Prostate gland (tissue), 2 donors: ENCODE results near the gene PSMG1. TPM values are rescaled to one million over a fixed set of nuclear protein-coding genes. Genes with fewer than 3 reads are reported as not detected.
A peak's percentile ranks its signal among the peaks of the same experiment; 100 is the strongest.

Experiments
- DNase-seq: peaks from one replicate; pipeline ENCODE4 v3.0.0-alpha.2; 2019; ENCODE audit warnings: low spot score
- H3K27ac ChIP-seq, 2 donors: fragments of 200-600 bp; sonication (generic); 2 replicates each; pipeline ENCODE4 v1.5.1; 2017 to 2019
- H3K27me3 ChIP-seq: fragments of 200-600 bp; sonication (generic); replicated peaks from 2 replicates; pipeline ENCODE4 v1.5.1; 2019; ENCODE audit not compliant: insufficient read depth
- H3K36me3 ChIP-seq, 2 donors: fragments of 200-600 bp; sonication (generic); 1 replicate in 1 of 2; 2 replicates in 1 of 2; pipeline versions ENCODE4 v1.5.1 to v1.8.1; 2017 to 2019
- H3K4me1 ChIP-seq: fragments of 200-600 bp; sonication (generic); replicated peaks from 2 replicates; pipeline ENCODE4 v1.5.1; 2019
- H3K4me3 ChIP-seq, 2 donors: fragments of 200-600 bp; sonication (generic); 2 replicates each; pipeline ENCODE4 v1.5.1; 2017 to 2019
- H3K9me3 ChIP-seq: fragments of 200-600 bp; sonication (generic); 2 replicates; pipeline ENCODE4 v1.5.1; 2017
- CTCF ChIP-seq, 4 experiments: fragments of 200-600 bp in 2 of 4; fragments of 450-650 bp in 2 of 4; sonication (generic) in 2 of 4; IDR thresholded peaks; 1 replicate in 3 of 4; 2 replicates in 1 of 4; pipeline ENCODE4 v1.5.1; 2016 to 2019; ENCODE audit warnings: antibody characterized with exemption in 4 of 4, mild to moderate bottlenecking in 2 of 4, moderate library complexity in 2 of 4
- POLR2A ChIP-seq: fragments of 450-650 bp; IDR thresholded peaks from one replicate; pipeline ENCODE4 v1.6.1; 2016; ENCODE audit warnings: antibody characterized with exemption, mild to moderate bottlenecking
- POLR2AphosphoS5 ChIP-seq: sonication (generic); formaldehyde crosslinking; IDR thresholded peaks from one replicate; pipeline ENCODE4 v1.6.1; 2017; ENCODE audit warnings: antibody characterized with exemption
- WGBS: methylation state at CpG from one replicate; pipeline ENCODE4 v1.1.5; 2018; 5-methylcytosine and 5-hydroxymethylcytosine counted together
- intact Hi-C: fragments of 100-400 bp; cut with DNase I; formaldehyde crosslinking; loops from one replicate; pipeline ENCODE4 v1.14.2; 2022
- total RNA-seq, 2 donors: library from RNA; depleted of rRNA; stranded (reverse); fragments of >200 nt; gene quantifications; one replicate each; pipeline ENCODE4 v1.1.0, GENCODE V29; 2016

Gene PSMG1
- total RNA-seq, 2 donors from 2014 or later = 16.7 to 37.1 TPM

- no peaks in the 10 kb centered on the region for H3K4me1 ChIP-seq
- H3K27ac ChIP-seq = peak overlapping the region; percentile 86 to 91
- no peaks in the 10 kb centered on the region for H3K9me3 ChIP-seq
- H3K27me3 ChIP-seq = no peaks in the 10 kb centered on the region
- TF ChIP-seq POLR2AphosphoS5 = no peak
- peak overlapping the region; percentile 61 to 76 for H3K4me3 ChIP-seq
- no peaks in the 10 kb centered on the region for H3K36me3 ChIP-seq
- no peak for DNase-seq
- intact Hi-C loops = no loop called here
- 2% methylated on average over 22 of the region's 22 CpGs for WGBS
Measured at GRCh38 chr21:39184050-39184980, 1.1 kb upstream of the PSMG1 start.

GRCh38 chr21:39182484-39183271 lies 573 bp downstream of the PSMG1 start:
- Histone ChIP-seq H3K4me1 (no peaks in the 10 kb centered on the region), H3K27me3 (no peaks in the 10 kb centered on the region), H3K4me3 (peak overlapping the region; percentile 61 to 76), H3K36me3 (no peaks in the 10 kb centered on the region), H3K27ac (peak overlapping the region; percentile 86 to 91), H3K9me3 (no peaks in the 10 kb centered on the region)
- TF ChIP-seq CTCF (IDR thresholded peaks at IDR 0.05) (no peak), POLR2A (no peak), POLR2AphosphoS5 (no peak)
- 3% methylated on average over 43 of the region's 51 CpGs for WGBS
- DNase-seq = peak; percentile 17
- intact Hi-C loops = loop anchor here (2.0 kb wide), 1 partner anchor 206 kb away; no protein-coding TSS in a partner anchor

GRCh38 chr21:39182016-39182415 lies 1.2 kb downstream of the PSMG1 start:
- 55% methylated on average over 8 of the region's 8 CpGs for WGBS
- intact Hi-C loops = loop anchor here (2.0 kb wide), 1 partner anchor 207 kb away; no protein-coding TSS in a partner anchor
- no peaks in the 10 kb centered on the region for H3K4me1 ChIP-seq
- DNase-seq = no peak
- H3K9me3 ChIP-seq = no peaks in the 10 kb centered on the region
- H3K36me3 ChIP-seq = no peaks in the 10 kb centered on the region
- TF ChIP-seq CTCF (IDR thresholded peaks at IDR 0.05) (no peak), POLR2AphosphoS5 (no peak), POLR2A (no peak)
- H3K4me3 ChIP-seq = no peak overlapping the region
- no peaks in the 10 kb centered on the region for H3K27me3 ChIP-seq
- H3K27ac ChIP-seq = no peak overlapping the region

GRCh38 chr21:39181205-39181818 lies 1.9 kb downstream of the PSMG1 start:
- Histone ChIP-seq H3K4me1 (no peaks in the 10 kb centered on the region), H3K4me3 (no peak overlapping the region), H3K9me3 (no peaks in the 10 kb centered on the region), H3K27ac (no peak overlapping the region), H3K36me3 (no peaks in the 10 kb centered on the region), H3K27me3 (no peaks in the 10 kb centered on the region)
- DNase-seq = no peak
- TF ChIP-seq POLR2A = no peak
- no peak for TF ChIP-seq CTCF (IDR thresholded peaks at IDR 0.05)
- TF ChIP-seq POLR2AphosphoS5 = no peak
- WGBS = 90% methylated on average over 4 of the region's 4 CpGs
- intact Hi-C loops = no loop called here

GRCh38 chr21:39180429-39181019 lies 2.7 kb downstream of the PSMG1 start:
- no peak for TF ChIP-seq POLR2A
- TF ChIP-seq CTCF (IDR thresholded peaks at IDR 0.05) = peak in 1 of 4 experiments; percentile 9
- TF ChIP-seq POLR2AphosphoS5 = no peak
- no peak overlapping the region for H3K4me3 ChIP-seq
- H3K9me3 ChIP-seq = no peaks in the 10 kb centered on the region
- no peak for DNase-seq
- H3K27me3 ChIP-seq = no peaks in the 10 kb centered on the region
- WGBS = 88% methylated on average over 2 of the region's 2 CpGs
- no peak overlapping the region for H3K27ac ChIP-seq
- H3K4me1 ChIP-seq = no peaks in the 10 kb centered on the region
- intact Hi-C loops = no loop called here
- no peaks in the 10 kb centered on the region for H3K36me3 ChIP-seq
